Endothelial cell of umbilical vein (primary cell): ENCODE data around the gene SNRPA.

Experiments
- EZH2 ChIP-seq: IDR thresholded peaks from 2 replicates; pipeline ENCODE4 v1.6.1; 2012; ENCODE audit warnings: borderline replicate concordance, low read depth, mild to moderate bottlenecking, moderate library complexity, low read length, inconsistent platforms; ENCODE audit not compliant: severe bottlenecking
- FOS ChIP-seq: IDR thresholded peaks from 2 replicates; pipeline ENCODE4 v1.6.1; 2011; ENCODE audit warnings: mild to moderate bottlenecking, low read length, moderate library complexity, borderline replicate concordance; ENCODE audit not compliant: insufficient read depth
- GATA2 ChIP-seq: IDR thresholded peaks from 2 replicates; pipeline ENCODE4 v1.7.0; 2011; ENCODE audit warnings: low read depth, mild to moderate bottlenecking, moderate library complexity, mixed read lengths, low read length; ENCODE audit not compliant: insufficient read length, insufficient read depth
- JUN ChIP-seq: IDR thresholded peaks from 2 replicates; pipeline ENCODE4 v1.6.1; 2011; ENCODE audit warnings: borderline replicate concordance, low read depth; ENCODE audit not compliant: insufficient read length, insufficient read depth
- MYC ChIP-seq: IDR thresholded peaks from one replicate; pipeline ENCODE4 v1.6.1; 2011; ENCODE audit warnings: mild to moderate bottlenecking, low read depth, low read length
- POLR2A ChIP-seq: IDR thresholded peaks from 2 replicates; pipeline ENCODE4 v1.6.1; 2012; ENCODE audit warnings: low read depth, mild to moderate bottlenecking, control low read depth, low read length
- POLR2AphosphoS5 ChIP-seq: IDR thresholded peaks from 2 replicates; pipeline ENCODE4 v1.6.1; 2012; ENCODE audit warnings: low read depth, mild to moderate bottlenecking, control low read depth, low read length, moderate library complexity; ENCODE audit not compliant: insufficient read depth
- TF ChIP-seq, protein P1 (sequence below), 2 donors: IDR thresholded peaks; 1 replicate in 1 of 2; 2 replicates in 1 of 2; pipeline ENCODE4 v1.5.1; 2011; ENCODE audit warnings: low read length in 2 of 2, mild to moderate bottlenecking in 2 of 2, moderate library complexity in 2 of 2, control low read depth in 1 of 2, inconsistent platforms in 1 of 2, low read depth in 1 of 2; ENCODE audit not compliant: insufficient read depth in 1 of 2; ENCODE audit errors: extremely low read depth in 1 of 2
- TF ChIP-seq, protein P2 (sequence below): IDR thresholded peaks from 2 replicates; pipeline ENCODE4 v1.6.1; 2011; ENCODE audit not compliant: insufficient read depth, insufficient read length

DNA sequence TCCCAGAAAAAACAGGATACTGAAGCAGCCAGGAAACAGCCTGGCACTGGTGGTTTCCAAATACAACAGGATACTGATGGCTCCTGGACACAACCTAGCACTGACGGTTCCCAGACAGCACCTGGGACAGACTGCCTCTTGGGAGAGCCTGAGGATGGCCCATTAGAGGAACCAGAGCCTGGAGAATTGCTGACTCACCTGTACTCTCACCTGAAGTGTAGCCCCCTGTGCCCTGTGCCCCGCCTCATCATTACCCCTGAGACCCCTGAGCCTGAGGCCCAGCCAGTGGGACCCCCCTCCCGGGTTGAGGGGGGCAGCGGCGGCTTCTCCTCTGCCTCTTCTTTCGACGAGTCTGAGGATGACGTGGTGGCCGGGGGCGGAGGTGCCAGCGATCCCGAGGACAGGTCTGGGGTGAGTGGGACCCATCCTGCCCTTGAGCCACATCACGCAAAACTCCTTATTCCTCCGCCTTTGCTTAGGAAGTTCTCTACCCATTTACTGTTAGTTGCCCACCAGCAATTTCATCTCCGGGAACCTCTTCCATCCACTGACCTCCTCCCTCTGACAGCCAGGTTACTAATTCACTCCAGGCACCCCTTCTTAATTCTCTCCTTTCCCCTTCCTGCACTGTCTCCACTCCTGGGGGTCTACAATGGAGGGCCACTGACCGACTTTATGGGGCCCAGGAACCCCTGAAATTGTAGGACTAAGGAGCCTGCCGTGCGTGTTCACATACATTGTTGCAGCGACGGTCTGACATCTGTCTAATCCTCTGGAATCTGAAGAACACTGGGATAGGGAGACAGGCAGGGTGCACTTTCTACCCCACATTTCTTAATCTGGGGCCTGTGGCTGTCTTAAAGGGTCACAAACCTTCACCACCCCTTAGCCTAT lies 32.9 kb upstream of the SNRPA start:
- TF ChIP-seq, protein P1, sequence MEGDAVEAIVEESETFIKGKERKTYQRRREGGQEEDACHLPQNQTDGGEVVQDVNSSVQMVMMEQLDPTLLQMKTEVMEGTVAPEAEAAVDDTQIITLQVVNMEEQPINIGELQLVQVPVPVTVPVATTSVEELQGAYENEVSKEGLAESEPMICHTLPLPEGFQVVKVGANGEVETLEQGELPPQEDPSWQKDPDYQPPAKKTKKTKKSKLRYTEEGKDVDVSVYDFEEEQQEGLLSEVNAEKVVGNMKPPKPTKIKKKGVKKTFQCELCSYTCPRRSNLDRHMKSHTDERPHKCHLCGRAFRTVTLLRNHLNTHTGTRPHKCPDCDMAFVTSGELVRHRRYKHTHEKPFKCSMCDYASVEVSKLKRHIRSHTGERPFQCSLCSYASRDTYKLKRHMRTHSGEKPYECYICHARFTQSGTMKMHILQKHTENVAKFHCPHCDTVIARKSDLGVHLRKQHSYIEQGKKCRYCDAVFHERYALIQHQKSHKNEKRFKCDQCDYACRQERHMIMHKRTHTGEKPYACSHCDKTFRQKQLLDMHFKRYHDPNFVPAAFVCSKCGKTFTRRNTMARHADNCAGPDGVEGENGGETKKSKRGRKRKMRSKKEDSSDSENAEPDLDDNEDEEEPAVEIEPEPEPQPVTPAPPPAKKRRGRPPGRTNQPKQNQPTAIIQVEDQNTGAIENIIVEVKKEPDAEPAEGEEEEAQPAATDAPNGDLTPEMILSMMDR (IDR thresholded peaks at IDR 0.05; ENCODE audit: extremely low read depth in 1 of 2, insufficient read depth in 1 of 2, low read depth in 1 of 2, low read length in 2 of 2): no peak
- TF ChIP-seq POLR2AphosphoS5: peak; percentile 13
- TF ChIP-seq EZH2: no peak
- TF ChIP-seq POLR2A: peak; percentile 31
- TF ChIP-seq FOS: no peak
- TF ChIP-seq JUN: no peak
- TF ChIP-seq, protein P2, sequence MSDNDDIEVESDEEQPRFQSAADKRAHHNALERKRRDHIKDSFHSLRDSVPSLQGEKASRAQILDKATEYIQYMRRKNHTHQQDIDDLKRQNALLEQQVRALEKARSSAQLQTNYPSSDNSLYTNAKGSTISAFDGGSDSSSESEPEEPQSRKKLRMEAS: no peak
- TF ChIP-seq GATA2: no peak
- TF ChIP-seq MYC: no peak
